ENCODE data around the gene TMPRSS3.

The TMPRSS3 gene

DNA sequence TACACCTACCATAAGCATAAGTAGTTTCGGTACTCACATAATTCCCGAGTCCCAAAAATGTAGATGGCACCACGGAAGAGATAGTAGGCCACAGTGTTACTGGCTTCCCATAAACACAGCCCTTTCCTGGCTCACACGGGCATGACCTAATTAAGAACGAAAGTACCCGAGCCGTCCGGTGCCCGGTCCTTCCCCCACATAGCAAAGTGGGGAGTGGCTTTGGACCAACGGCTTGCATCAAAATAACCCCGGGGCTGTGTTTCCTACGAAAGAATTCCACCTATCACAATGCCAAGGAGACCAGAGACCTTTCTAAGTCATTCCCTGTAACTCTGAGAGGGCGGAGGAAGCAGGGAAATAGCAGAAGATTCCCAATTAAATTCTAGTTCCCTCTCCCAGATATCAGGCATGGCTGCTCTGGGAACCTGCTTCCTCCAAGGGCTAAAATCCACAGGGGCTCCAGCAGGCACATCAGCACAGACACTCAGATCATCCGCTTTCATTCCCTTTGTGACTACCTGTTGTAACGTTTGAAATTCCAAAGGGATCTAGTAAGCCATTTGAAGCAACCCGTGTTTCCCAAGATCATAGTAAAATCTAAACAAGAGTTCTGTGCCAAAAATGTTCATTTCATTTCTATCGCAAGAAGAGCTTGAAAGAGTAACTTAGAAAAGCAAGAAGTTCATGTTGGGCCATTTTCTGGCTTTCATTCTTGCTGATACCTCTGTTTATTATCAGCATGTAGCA is at the start of gene TMPRSS3:
TSS of gene TMPRSS3 (minus strand) at position 148 of the 747 bp plus-strand sequence. CDS start 635 bp downstream, outside the sequence.
- Histone ChIP-seq H3K27ac (ENCODE audit: low read depth, low read length) (no peak within 1 kb of the TSS), H3K4me1 (ENCODE audit: control insufficient read depth, insufficient read depth, low read length) (no peaks in the 10 kb centered on the region), H3K9ac (ENCODE audit: low read length) (no peak within 1 kb of the TSS), H3K27me3 (ENCODE audit: control insufficient read depth, insufficient read depth, low read length) (no peaks in the 10 kb centered on the region), H3K4me3 (ENCODE audit: low read depth, low read length) (no peak within 1 kb of the TSS), H3K9me3 (ENCODE audit: control insufficient read depth, insufficient read depth, low read depth, low read length) (0 out of 2 replicates have a peak, but pooled peaks cover 6% of the 10 kb centered on the region), H3K36me3 (ENCODE audit: control insufficient read depth, insufficient read depth, low read length) (no peaks in the 10 kb centered on the region)

DNA sequence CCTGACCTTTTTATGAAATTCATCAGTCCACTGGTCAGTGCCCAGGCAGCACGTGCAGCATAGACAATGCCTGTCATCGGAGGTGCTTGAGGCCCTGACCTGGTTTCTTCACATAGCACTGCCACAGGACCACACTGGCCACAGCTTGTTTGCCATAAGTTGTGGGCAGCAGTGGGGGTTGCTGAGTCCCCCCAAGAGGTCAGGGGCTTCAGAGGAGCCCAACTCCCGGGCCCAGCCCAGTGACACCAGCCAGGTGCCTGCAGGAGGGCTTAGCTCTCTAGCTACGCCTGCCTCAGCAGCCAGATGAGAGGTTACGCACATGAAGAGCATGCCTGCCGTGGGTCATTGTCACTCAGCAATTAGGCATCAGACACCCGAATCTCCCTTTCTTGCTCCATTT is 49.5 kb upstream of the TMPRSS3 start:
- Histone ChIP-seq H3K4me3 (ENCODE audit: low read depth, low read length) (no peak overlapping the region), H3K36me3 (ENCODE audit: control insufficient read depth, insufficient read depth, low read length) (no peaks in the 10 kb centered on the region), H3K27ac (ENCODE audit: low read depth, low read length) (no peak overlapping the region), H3K4me1 (ENCODE audit: control insufficient read depth, insufficient read depth, low read length) (peaks cover 7% of the 10 kb centered on the region), H3K27me3 (ENCODE audit: control insufficient read depth, insufficient read depth, low read length) (0 out of 2 replicates have a peak, but pooled peaks cover 3% of the 10 kb centered on the region), H3K9ac (ENCODE audit: low read length) (no peak overlapping the region), H3K9me3 (ENCODE audit: control insufficient read depth, insufficient read depth, low read depth, low read length) (no peaks in the 10 kb centered on the region)

DNA sequence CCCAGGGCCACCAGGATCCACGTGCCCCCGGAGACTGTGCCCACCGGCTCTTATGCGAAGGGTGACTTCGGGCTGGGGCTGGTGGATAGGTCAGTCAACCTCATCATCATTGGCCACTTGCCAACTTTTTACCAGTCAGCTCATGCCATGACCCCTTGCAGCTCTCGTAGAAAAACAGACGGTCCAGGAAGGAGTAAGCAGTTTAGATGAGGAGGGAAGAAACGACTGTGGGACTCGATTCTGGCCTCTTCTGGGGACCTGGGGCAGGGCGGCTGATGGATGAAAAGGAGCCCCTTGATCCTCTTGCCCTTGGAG is 48.9 kb upstream of the TMPRSS3 start:
- H3K9me3 ChIP-seq (ENCODE audit: control insufficient read depth, insufficient read depth, low read depth, low read length), result no peaks in the 10 kb centered on the region
- H3K9ac ChIP-seq (ENCODE audit: low read length), result no peak overlapping the region
- no peaks in the 10 kb centered on the region for H3K36me3 ChIP-seq (ENCODE audit: control insufficient read depth, insufficient read depth, low read length)
- no peak overlapping the region for H3K27ac ChIP-seq (ENCODE audit: low read depth, low read length)
- peaks cover 6% of the 10 kb centered on the region for H3K4me1 ChIP-seq (ENCODE audit: control insufficient read depth, insufficient read depth, low read length)
- H3K27me3 ChIP-seq (ENCODE audit: control insufficient read depth, insufficient read depth, low read length), result 0 out of 2 replicates have a peak, but pooled peaks cover 3% of the 10 kb centered on the region
- no peak overlapping the region for H3K4me3 ChIP-seq (ENCODE audit: low read depth, low read length)

DNA sequence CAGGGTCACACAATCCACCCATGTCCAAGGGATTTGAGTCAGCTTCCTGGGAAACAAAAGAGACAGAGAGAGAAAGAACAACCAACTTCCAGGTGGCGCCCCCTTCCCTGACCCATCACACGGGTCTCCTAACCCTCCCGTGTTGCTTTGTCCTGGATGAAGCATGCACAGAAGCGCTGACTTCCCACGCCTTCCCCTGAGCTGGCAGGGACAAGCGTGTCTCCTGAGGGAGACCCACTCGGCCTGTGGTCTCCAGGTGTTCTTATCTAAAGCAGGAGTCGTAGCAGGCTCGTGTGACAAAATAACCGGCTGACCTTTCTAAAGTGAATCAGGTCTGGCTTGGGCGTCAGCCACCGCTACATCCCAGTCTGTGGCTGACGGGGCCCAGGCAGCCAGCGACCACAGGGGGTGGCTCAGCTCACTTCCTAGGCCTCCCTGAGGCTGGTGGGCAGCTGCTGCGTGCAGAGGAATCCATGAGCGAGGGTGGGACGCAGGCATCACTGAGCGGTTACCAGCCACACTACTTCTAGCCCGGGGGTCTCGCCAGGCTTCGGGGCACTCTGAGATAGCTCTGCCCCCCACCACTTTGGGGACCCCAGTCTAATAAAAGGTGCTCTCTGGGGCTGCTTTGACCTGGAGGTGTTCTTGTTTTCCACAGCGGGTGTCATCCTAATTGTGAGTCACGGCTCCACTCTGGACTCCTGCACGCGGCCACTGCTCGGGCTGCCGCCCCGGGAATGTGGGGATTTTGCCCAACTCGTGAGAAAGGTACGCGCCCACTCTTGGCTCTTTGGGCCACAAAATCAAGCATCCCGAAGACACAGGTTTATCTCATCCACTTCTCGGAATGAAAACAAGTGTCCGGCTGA is 48.3 kb upstream of the TMPRSS3 start:
- H3K4me3 ChIP-seq (ENCODE audit: low read depth, low read length), result no peak overlapping the region
- H3K36me3 ChIP-seq (ENCODE audit: control insufficient read depth, insufficient read depth, low read length), result no peaks in the 10 kb centered on the region
- H3K27me3 ChIP-seq (ENCODE audit: control insufficient read depth, insufficient read depth, low read length), result 0 out of 2 replicates have a peak, but pooled peaks cover 3% of the 10 kb centered on the region
- no peak overlapping the region for H3K9ac ChIP-seq (ENCODE audit: low read length)
- H3K4me1 ChIP-seq (ENCODE audit: control insufficient read depth, insufficient read depth, low read length), result 0 out of 2 replicates have a peak, but pooled peaks cover under 1% of the 10 kb centered on the region
- no peaks in the 10 kb centered on the region for H3K9me3 ChIP-seq (ENCODE audit: control insufficient read depth, insufficient read depth, low read depth, low read length)
- no peak overlapping the region for H3K27ac ChIP-seq (ENCODE audit: low read depth, low read length)

DNA sequence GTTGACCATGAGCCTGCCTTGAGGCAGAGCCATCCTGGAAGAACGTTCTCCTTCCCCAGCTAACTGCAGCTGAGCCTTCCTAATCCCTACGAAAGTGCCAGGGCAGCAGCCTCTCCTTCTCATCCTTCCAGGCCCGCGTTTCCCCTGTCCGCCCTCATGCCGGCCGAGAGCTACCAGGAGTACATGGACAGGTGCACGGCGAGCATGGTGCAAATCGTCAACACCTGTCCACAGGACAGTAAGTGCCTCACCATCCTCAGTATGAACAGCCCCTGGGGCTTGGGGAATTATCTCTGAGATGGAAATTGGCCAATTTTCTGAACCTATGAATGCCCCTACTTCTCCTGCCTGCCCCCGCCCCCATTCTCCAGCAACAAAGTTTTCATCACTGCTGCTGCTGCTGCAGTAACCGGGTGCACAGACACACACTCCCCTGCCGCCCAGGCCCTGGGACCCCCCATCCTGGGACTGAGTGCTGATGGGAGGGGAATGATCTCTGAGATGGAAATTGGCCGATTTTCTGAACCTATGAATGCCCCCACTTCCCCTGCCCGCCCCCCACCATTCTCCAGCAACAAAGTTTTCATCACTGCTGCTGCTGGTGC is 47.4 kb upstream of the TMPRSS3 start:
- Histone ChIP-seq H3K27me3 (ENCODE audit: control insufficient read depth, insufficient read depth, low read length) (0 out of 2 replicates have a peak, but pooled peaks cover 3% of the 10 kb centered on the region), H3K27ac (ENCODE audit: low read depth, low read length) (no peak overlapping the region), H3K4me3 (ENCODE audit: low read depth, low read length) (no peak overlapping the region), H3K4me1 (ENCODE audit: control insufficient read depth, insufficient read depth, low read length) (no peaks in the 10 kb centered on the region), H3K9me3 (ENCODE audit: control insufficient read depth, insufficient read depth, low read depth, low read length) (no peaks in the 10 kb centered on the region), H3K9ac (ENCODE audit: low read length) (no peak overlapping the region), H3K36me3 (ENCODE audit: control insufficient read depth, insufficient read depth, low read length) (no peaks in the 10 kb centered on the region)

DNA sequence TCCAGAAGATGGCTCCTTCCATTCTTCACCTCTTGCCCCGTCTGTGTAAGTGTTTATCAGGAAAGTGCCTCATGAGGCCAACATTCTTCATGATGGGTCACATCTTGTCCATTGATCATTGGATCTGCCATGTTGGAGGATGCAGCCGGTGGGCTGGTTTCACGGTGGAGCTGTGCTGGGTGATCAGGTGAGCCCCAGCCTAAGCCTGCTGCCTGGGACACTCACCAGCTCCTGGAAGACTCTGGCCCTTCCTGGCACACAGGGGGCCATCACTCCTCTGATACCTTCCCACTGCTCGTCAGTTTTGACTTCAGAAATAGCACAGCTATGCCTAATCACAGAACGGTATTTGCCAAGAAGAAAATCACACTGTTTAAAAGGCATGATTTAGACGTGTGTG is 46.1 kb upstream of the TMPRSS3 start:
- no peak overlapping the region for H3K9ac ChIP-seq (ENCODE audit: low read length)
- H3K36me3 ChIP-seq (ENCODE audit: control insufficient read depth, insufficient read depth, low read length), result no peaks in the 10 kb centered on the region
- no peaks in the 10 kb centered on the region for H3K4me1 ChIP-seq (ENCODE audit: control insufficient read depth, insufficient read depth, low read length)
- H3K9me3 ChIP-seq (ENCODE audit: control insufficient read depth, insufficient read depth, low read depth, low read length), result 0 out of 2 replicates have a peak, but pooled peaks cover 3% of the 10 kb centered on the region
- 0 out of 2 replicates have a peak, but pooled peaks cover 3% of the 10 kb centered on the region for H3K27me3 ChIP-seq (ENCODE audit: control insufficient read depth, insufficient read depth, low read length)
- H3K27ac ChIP-seq (ENCODE audit: low read depth, low read length), result no peak overlapping the region
- H3K4me3 ChIP-seq (ENCODE audit: low read depth, low read length), result no peak overlapping the region

DNA sequence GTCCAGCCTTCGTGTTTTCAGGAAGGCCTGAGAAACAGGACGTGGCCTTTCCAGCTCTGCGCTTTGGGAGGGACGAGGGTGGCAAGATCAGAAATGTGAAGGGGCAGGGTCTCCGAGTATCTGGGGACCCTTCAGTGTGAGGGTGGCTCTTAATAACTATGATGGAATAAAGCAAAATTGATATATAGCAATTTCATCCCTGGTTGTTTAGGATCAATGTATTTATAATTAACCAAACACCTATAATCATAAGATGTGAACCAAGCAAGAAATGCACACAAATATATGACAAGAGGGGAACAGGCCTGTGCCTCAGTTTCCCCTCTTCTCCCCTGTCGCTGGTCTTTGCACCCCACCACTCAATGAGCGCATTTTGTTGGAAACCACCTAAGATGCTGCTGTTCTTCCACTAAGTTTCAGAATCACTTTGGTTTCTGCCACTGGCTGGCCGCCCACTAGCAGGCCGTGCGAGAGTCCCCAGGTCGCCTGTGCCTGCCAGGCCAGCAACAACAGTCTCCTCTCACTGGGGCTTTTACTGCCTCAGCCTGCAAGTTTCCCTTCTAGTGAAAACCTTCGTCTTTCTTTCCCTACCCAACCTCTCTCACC is 44.4 kb upstream of the TMPRSS3 start:
- H3K27ac ChIP-seq (ENCODE audit: low read depth, low read length), result no peak overlapping the region
- no peaks in the 10 kb centered on the region for H3K4me1 ChIP-seq (ENCODE audit: control insufficient read depth, insufficient read depth, low read length)
- no peak overlapping the region for H3K4me3 ChIP-seq (ENCODE audit: low read depth, low read length)
- 0 out of 2 replicates have a peak, but pooled peaks cover 3% of the 10 kb centered on the region for H3K9me3 ChIP-seq (ENCODE audit: control insufficient read depth, insufficient read depth, low read depth, low read length)
- no peaks in the 10 kb centered on the region for H3K36me3 ChIP-seq (ENCODE audit: control insufficient read depth, insufficient read depth, low read length)
- 0 out of 2 replicates have a peak, but pooled peaks cover 3% of the 10 kb centered on the region for H3K27me3 ChIP-seq (ENCODE audit: control insufficient read depth, insufficient read depth, low read length)
- H3K9ac ChIP-seq (ENCODE audit: low read length), result no peak overlapping the region

DNA sequence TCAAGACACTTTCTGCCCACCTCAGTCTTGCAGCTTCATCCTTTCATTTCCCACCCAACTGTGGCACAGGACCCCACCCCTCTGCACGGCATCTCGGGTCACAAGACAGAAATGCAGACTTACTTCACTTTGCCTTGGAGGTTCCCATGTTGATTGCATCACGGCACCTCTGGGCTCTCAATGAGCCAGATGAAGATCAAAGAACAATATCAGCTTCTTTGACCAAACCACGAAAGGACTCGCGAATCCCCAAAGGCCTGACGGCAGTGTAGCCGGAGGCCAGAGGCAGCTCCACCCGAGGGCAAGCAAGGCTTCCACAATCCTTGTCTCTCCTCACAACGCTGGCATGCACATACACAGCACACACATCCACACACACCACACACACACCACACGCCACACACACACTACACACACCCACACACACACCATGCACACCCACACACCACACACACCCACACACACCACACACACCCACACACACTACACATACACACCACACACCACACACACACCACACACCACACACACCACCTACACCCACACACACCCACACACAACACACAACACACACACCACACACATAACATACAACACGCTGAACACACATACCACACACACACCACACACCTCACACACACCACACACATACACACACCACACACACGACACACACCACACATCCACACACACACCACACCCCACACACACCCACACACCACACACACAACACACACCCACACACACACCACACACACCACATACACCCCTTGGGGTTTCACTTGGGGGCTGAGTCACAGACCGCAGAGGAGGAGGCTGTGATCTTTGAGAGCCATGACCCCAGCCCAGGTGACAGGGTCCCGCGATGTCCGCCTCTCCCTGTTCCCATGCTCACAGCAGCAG is 43.7 kb upstream of the TMPRSS3 start:
- Histone ChIP-seq H3K27me3 (ENCODE audit: control insufficient read depth, insufficient read depth, low read length) (0 out of 2 replicates have a peak, but pooled peaks cover 3% of the 10 kb centered on the region), H3K9me3 (ENCODE audit: control insufficient read depth, insufficient read depth, low read depth, low read length) (0 out of 2 replicates have a peak, but pooled peaks cover 3% of the 10 kb centered on the region), H3K4me1 (ENCODE audit: control insufficient read depth, insufficient read depth, low read length) (no peaks in the 10 kb centered on the region), H3K27ac (ENCODE audit: low read depth, low read length) (no peak overlapping the region), H3K9ac (ENCODE audit: low read length) (no peak overlapping the region), H3K36me3 (ENCODE audit: control insufficient read depth, insufficient read depth, low read length) (no peaks in the 10 kb centered on the region), H3K4me3 (ENCODE audit: low read depth, low read length) (no peak overlapping the region)

DNA sequence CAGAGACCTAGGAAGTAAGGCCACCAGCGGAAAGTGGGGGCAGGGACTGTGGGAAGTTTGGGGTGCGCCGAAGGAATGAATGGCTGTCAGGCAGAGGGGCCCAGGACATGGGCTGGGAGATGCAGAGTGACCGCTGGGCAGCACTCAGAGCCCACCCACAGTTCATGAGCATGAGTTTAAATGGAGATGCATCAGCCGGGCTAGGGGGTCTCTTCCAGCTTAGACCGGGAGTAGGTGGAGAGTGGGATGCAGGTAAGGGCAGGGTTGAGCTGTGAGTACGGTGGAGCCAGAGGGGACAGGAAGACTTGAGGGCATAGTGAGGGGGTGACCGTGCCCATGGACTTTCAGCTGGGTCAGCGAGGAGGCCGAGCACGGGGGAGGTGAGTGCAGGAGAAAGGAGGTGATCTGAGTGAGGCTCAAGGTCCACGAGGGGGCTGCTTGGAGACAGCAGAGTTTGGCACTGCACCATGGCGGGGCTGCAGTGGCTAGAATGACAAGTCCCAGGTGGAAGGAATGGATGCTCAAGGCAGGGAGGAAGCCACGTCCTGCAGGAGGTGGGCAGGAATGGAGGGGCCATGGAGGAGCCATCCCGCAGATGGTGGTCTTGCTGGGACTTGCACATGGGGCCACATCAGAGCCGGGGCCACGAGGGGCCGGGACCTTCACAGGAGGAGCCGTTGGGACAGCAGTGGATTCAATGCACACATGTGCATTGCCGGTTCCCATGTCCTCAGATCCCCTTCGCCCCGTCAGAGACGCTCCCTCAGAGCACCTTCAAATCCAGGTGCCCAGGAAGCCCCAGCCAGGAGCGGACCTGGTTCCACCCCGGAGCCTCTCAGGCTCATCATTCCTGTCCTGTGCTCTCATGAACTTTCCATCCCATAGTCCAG is 42.7 kb upstream of the TMPRSS3 start:
- H3K4me1 ChIP-seq (ENCODE audit: control insufficient read depth, insufficient read depth, low read length), result no peaks in the 10 kb centered on the region

More for the DNA sequence above, 42.7 kb upstream of the TMPRSS3 start:
- no peak overlapping the region for H3K27ac ChIP-seq (ENCODE audit: low read depth, low read length)
- H3K9ac ChIP-seq (ENCODE audit: low read length), result no peak overlapping the region
- 0 out of 2 replicates have a peak, but pooled peaks cover 8% of the 10 kb centered on the region for H3K27me3 ChIP-seq (ENCODE audit: control insufficient read depth, insufficient read depth, low read length)
- H3K4me3 ChIP-seq (ENCODE audit: low read depth, low read length), result no peak overlapping the region
- H3K9me3 ChIP-seq (ENCODE audit: control insufficient read depth, insufficient read depth, low read depth, low read length), result peaks cover 8% of the 10 kb centered on the region
- no peaks in the 10 kb centered on the region for H3K36me3 ChIP-seq (ENCODE audit: control insufficient read depth, insufficient read depth, low read length)

Measured in HUES6 (cell line).